Limb (tissue), 2 donors: Measurements from ENCODE around the gene IQSEC1.

Source experiments
- DNase-seq, 2 donors: peaks; one replicate each; pipeline ENCODE4 v3.0.0-alpha.2; 2016; ENCODE audit errors: extremely low spot score in 2 of 2

IQSEC1 gene

GRCh38 chr3:13049400-13049799, 23.8 kb downstream of the IQSEC1 start:
- DNase-seq = no peak

- no peak for DNase-seq
These were observed 25.7 kb downstream of the IQSEC1 start for GRCh38 chr3:13047296-13048165.

GRCh38 chr3:13046569-13047274, 26.5 kb downstream of the IQSEC1 start:
- no peak for DNase-seq

- DNase-seq = no peak
These were observed 27.2 kb downstream of the IQSEC1 start for GRCh38 chr3:13045904-13046568.

GRCh38 chr3:13045241-13045903, 27.9 kb downstream of the IQSEC1 start:
- no peak for DNase-seq

- DNase-seq = no peak
These were observed 28.6 kb downstream of the IQSEC1 start for GRCh38 chr3:13044496-13045240.

GRCh38 chr3:13043656-13044055, 29.6 kb downstream of the IQSEC1 start:
- no peak for DNase-seq

GRCh38 chr3:13042715-13043271, 30.4 kb downstream of the IQSEC1 start:
- no peak for DNase-seq

GRCh38 chr3:13042127-13042701, 31.0 kb downstream of the IQSEC1 start:
- no peak for DNase-seq

- DNase-seq = no peak
These were observed 32.0 kb downstream of the IQSEC1 start for GRCh38 chr3:13041113-13041776.

GRCh38 chr3:13040361-13041074, 32.7 kb downstream of the IQSEC1 start:
- DNase-seq = no peak

- DNase-seq = no peak
These were observed 33.9 kb downstream of the IQSEC1 start for GRCh38 chr3:13039213-13039896.

GRCh38 chr3:13037458-13038117, 35.6 kb downstream of the IQSEC1 start:
- no peak for DNase-seq

GRCh38 chr3:13034861-13035260, 38.4 kb downstream of the IQSEC1 start:
- no peak for DNase-seq

- DNase-seq = no peak
These were observed 39.0 kb downstream of the IQSEC1 start for GRCh38 chr3:13034109-13034800.

GRCh38 chr3:13032206-13032605, 41.0 kb downstream of the IQSEC1 start:
- DNase-seq = no peak

- no peak for DNase-seq
These were observed 41.6 kb downstream of the IQSEC1 start for GRCh38 chr3:13031621-13032020.
